K562 (cell line): Measurements from ENCODE around the gene RBM20.

ENCODE experiments used
- CREB1 ChIP-seq, 2 experiments: sonication (generic) in 1 of 2; formaldehyde crosslinking in 1 of 2; IDR thresholded peaks; 2 replicates each; pipeline versions ENCODE4 v1.6.1 to v1.8.0; 2012 to 2022; ENCODE audit warnings: inconsistent platforms in 1 of 2, mild to moderate bottlenecking in 1 of 2, missing genetic modification reagents in 1 of 2, moderate library complexity in 1 of 2
- DDX20 ChIP-seq: fragments of 450-650 bp; IDR thresholded peaks from 2 replicates; pipeline ENCODE4 v1.6.1; 2016; ENCODE audit warnings: missing genetic modification characterization, low read depth, mild to moderate bottlenecking, missing compliant biosample characterization, moderate library complexity
- EZH2 ChIP-seq: IDR thresholded peaks from 2 replicates; pipeline ENCODE4 v1.6.1; 2012; ENCODE audit warnings: low read depth, mild to moderate bottlenecking, inconsistent platforms, low read length, borderline replicate concordance
- HDAC6 ChIP-seq: IDR thresholded peaks from 2 replicates; pipeline ENCODE4 v1.6.1; 2012; ENCODE audit warnings: low read depth, mild to moderate bottlenecking, control low read depth, inconsistent platforms, low read length, moderate library complexity
- SOX6 ChIP-seq: fragments of 450-650 bp; IDR thresholded peaks from 2 replicates; pipeline ENCODE4 v1.6.1; 2014; ENCODE audit warnings: mild to moderate bottlenecking
- SREBF2 ChIP-seq: sonication (generic); formaldehyde crosslinking; IDR thresholded peaks from 2 replicates; pipeline ENCODE4 v1.4.0; 2020; ENCODE audit warnings: mild to moderate bottlenecking, missing genetic modification reagents
- TEAD4 ChIP-seq, 2 experiments: sonication (generic) in 1 of 2; formaldehyde crosslinking in 1 of 2; IDR thresholded peaks; 2 replicates each; pipeline versions ENCODE4 v1.6.1 to v1.8.0; 2012 to 2022; ENCODE audit warnings: borderline replicate concordance in 1 of 2, inconsistent platforms in 1 of 2, low read length in 1 of 2, mild to moderate bottlenecking in 1 of 2, missing genetic modification reagents in 1 of 2
- ZNF354B ChIP-seq: fragments of 250-450 bp; sonication (Bioruptor Pico); IDR thresholded peaks from 2 replicates; pipeline ENCODE4 v1.4.0; 2020
- ZNF696 ChIP-seq: fragments of 250-450 bp; sonication (Bioruptor Pico); conservative IDR thresholded peaks from 2 replicates; pipeline ENCODE4 v1.4.0; 2020; ENCODE audit warnings: mild to moderate bottlenecking, moderate library complexity
- TF ChIP-seq, protein P1 (sequence below): fragments of 150-350 bp; conservative IDR thresholded peaks from 2 replicates; pipeline ENCODE4 v1.6.1; 2014; ENCODE audit warnings: low read length
- TF ChIP-seq, protein P2 (sequence below): fragments of 250-450 bp; sonication (Bioruptor Pico); IDR thresholded peaks from 2 replicates; pipeline ENCODE4 v1.8.0; 2021; ENCODE audit warnings: moderate library complexity, mild to moderate bottlenecking, inconsistent platforms
- TF ChIP-seq, protein P3 (sequence below): fragments of 450-650 bp; formaldehyde crosslinking; IDR thresholded peaks from 2 replicates; pipeline ENCODE4 v1.4.0; 2020; ENCODE audit warnings: mild to moderate bottlenecking, moderate library complexity

DNA sequence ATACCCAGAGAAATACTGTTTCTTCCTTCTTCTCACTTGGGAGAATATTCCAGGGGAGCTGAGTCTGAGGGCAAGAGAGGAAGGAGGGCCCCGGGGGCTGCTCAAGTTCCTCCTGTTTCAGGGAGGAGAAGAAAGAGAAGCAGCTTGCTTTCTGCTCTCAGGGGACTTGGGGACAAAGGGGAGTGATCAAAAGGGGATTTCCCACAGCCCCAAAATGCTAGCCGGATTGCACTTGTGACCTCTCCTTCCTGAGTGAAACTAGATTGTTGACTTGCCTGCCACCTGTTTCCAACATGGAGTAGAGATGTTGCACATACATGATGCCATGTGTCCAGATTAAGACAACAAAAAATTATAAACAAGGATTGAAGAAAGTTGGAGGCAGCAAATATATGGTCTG, 198.9 kb downstream of the RBM20 start:
- TF ChIP-seq, protein P1, sequence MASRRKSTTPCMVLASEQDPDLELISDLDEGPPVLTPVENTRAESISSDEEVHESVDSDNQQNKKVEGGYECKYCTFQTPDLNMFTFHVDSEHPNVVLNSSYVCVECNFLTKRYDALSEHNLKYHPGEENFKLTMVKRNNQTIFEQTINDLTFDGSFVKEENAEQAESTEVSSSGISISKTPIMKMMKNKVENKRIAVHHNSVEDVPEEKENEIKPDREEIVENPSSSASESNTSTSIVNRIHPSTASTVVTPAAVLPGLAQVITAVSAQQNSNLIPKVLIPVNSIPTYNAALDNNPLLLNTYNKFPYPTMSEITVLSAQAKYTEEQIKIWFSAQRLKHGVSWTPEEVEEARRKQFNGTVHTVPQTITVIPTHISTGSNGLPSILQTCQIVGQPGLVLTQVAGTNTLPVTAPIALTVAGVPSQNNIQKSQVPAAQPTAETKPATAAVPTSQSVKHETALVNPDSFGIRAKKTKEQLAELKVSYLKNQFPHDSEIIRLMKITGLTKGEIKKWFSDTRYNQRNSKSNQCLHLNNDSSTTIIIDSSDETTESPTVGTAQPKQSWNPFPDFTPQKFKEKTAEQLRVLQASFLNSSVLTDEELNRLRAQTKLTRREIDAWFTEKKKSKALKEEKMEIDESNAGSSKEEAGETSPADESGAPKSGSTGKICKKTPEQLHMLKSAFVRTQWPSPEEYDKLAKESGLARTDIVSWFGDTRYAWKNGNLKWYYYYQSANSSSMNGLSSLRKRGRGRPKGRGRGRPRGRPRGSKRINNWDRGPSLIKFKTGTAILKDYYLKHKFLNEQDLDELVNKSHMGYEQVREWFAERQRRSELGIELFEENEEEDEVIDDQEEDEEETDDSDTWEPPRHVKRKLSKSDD, result no peak
- TF ChIP-seq TEAD4 (IDR thresholded peaks at IDR 0.05; ENCODE audit: low read length) (no peak), TEAD4 (CRISPR knock-in tag; IDR thresholded peaks at IDR 0.05; ENCODE audit: borderline replicate concordance) (no peak), SREBF2 (no peak), HDAC6 (no peak), SOX6 (no peak), ZNF696 (CRISPR knock-in tag) (no peak), CREB1 (IDR thresholded peaks at IDR 0.05) (no peak), CREB1 (CRISPR knock-in tag; IDR thresholded peaks at IDR 0.05) (no peak), EZH2 (no peak), DDX20 (tag) (no peak), ZNF354B (CRISPR knock-in tag) (no peak)
- TF ChIP-seq, protein P2, sequence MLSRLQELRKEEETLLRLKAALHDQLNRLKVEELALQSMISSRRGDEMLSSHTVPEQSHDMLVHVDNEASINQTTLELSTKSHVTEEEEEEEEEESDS (CRISPR knock-in tag), result no peak
- TF ChIP-seq, protein P3, sequence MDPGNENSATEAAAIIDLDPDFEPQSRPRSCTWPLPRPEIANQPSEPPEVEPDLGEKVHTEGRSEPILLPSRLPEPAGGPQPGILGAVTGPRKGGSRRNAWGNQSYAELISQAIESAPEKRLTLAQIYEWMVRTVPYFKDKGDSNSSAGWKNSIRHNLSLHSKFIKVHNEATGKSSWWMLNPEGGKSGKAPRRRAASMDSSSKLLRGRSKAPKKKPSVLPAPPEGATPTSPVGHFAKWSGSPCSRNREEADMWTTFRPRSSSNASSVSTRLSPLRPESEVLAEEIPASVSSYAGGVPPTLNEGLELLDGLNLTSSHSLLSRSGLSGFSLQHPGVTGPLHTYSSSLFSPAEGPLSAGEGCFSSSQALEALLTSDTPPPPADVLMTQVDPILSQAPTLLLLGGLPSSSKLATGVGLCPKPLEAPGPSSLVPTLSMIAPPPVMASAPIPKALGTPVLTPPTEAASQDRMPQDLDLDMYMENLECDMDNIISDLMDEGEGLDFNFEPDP, result no peak
